HepG2 (cell line): ENCODE data around the gene SPSB1. TPM values are rescaled to one million over a fixed set of nuclear protein-coding genes. Genes with fewer than 3 reads are reported as not detected.

ENCODE experiments used
- ATAC-seq: fragments of 200-7000 bp; cut with Tn5 transposase; 3 replicates; pipeline ENCODE4 v1.9.1; 2020; ENCODE audit warnings: mild to moderate bottlenecking, moderate library complexity
- BruUV-seq: library from RNA; stranded (reverse); fragments of 400-500 nt; replicated peaks from 2 replicates; lab custom pipeline; 2021; lab: Mats Ljungman, UMichigan
- CTCF ChIA-PET: fragments of 300-600 bp; formaldehyde crosslinking; extraction: SDS; loops from one replicate; lab custom pipeline; 2021; ENCODE audit warnings: low total read pairs, inconsistent platforms, low intra/inter-chr PET ratio; lab: Yijun Ruan, JAX
- POLR2A ChIA-PET: fragments of 350-600 bp; sonication (Branson Sonifier 250); formaldehyde crosslinking; loops from one replicate; lab custom pipeline; 2020; ENCODE audit warnings: antibody characterized with exemption, inconsistent platforms; lab: Yijun Ruan, JAX
- DNase-seq: peaks from one replicate; pipeline ENCODE4 v3.0.0-alpha.2; 2015; ENCODE audit warnings: low spot score
- FAIRE-seq: peaks from 3 replicates; lab custom pipeline; 2011; peaks lifted over from hg19 to GRCh38; lab: Jason Lieb, UNC
- H2AFZ ChIP-seq: one replicate; pipeline ENCODE4 v1.6.1; 2011; ENCODE audit warnings: low read length, inconsistent platforms
- H3K27ac ChIP-seq: fragments of 300-600 bp; 3 replicates; pipeline ENCODE4 v1.8.0; 2011; ENCODE audit warnings: mixed run types, mild to moderate bottlenecking, mixed read lengths, low read length, inconsistent platforms; ENCODE audit not compliant: insufficient read depth; ENCODE audit errors: extremely low read length
- H3K27me3 ChIP-seq, 2 experiments: fragments of 200-600 bp in 1 of 2; 2 replicates in 1 of 2; 3 replicates in 1 of 2; pipeline versions ENCODE4 v1.6.0 to v1.8.0; 2011; ENCODE audit warnings: low read length in 2 of 2, mild to moderate bottlenecking in 2 of 2, moderate library complexity in 2 of 2, inconsistent platforms in 1 of 2; ENCODE audit not compliant: insufficient read depth in 2 of 2, control insufficient read depth in 1 of 2
- H3K36me3 ChIP-seq, 2 experiments: fragments of 200-600 bp in 1 of 2; replicated peaks in 1 of 2; 2 replicates in 1 of 2; 3 replicates in 1 of 2; pipeline versions ENCODE4 v1.5.1 to v1.8.0; 2011; ENCODE audit warnings: low read length in 2 of 2, inconsistent platforms in 1 of 2; ENCODE audit not compliant: insufficient read depth in 2 of 2, control insufficient read depth in 1 of 2
- H3K4me1 ChIP-seq: 2 replicates; pipeline ENCODE4 v1.5.1; 2012; ENCODE audit warnings: low read length, inconsistent platforms; ENCODE audit not compliant: insufficient read depth
- H3K4me2 ChIP-seq: 2 replicates; pipeline ENCODE4 v1.6.0; 2011; ENCODE audit warnings: low read depth, low read length, inconsistent platforms
- H3K4me3 ChIP-seq, 3 experiments: fragments of 200-600 bp in 1 of 3; sonication (generic), shearing (Covaris generic) in 1 of 3; replicated peaks in 1 of 3; 2 replicates each; pipeline ENCODE4 v1.5.1; 2011 to 2016; ENCODE audit warnings: low read length in 3 of 3, inconsistent platforms in 2 of 3, low read depth in 2 of 3, mild to moderate bottlenecking in 2 of 3, control low read depth in 1 of 3, mixed read lengths in 1 of 3; ENCODE audit not compliant: insufficient read depth in 1 of 3
- H3K79me2 ChIP-seq: one replicate; pipeline ENCODE4 v1.6.1; 2011; ENCODE audit warnings: low read length, inconsistent platforms; ENCODE audit not compliant: insufficient read depth
- H3K9ac ChIP-seq: 2 replicates; pipeline ENCODE4 v1.6.0; 2011; ENCODE audit warnings: mild to moderate bottlenecking, low read depth, low read length, inconsistent platforms; ENCODE audit not compliant: insufficient read depth
- H3K9me3 ChIP-seq: 2 replicates; pipeline ENCODE4 v1.5.1; 2012; ENCODE audit warnings: mild to moderate bottlenecking, low read length
- H4K20me1 ChIP-seq: 2 replicates; pipeline ENCODE4 v1.6.0; 2011; ENCODE audit warnings: inconsistent platforms, mild to moderate bottlenecking, low read length, moderate library complexity; ENCODE audit not compliant: insufficient read depth
- ATRX ChIP-seq: sonication (generic); formaldehyde crosslinking; IDR thresholded peaks from 2 replicates; pipeline ENCODE4 v1.4.0; 2020; ENCODE audit warnings: missing genetic modification reagents, borderline replicate concordance
- CEBPG ChIP-seq: IDR thresholded peaks from 2 replicates; pipeline ENCODE4 v1.6.1; 2016
- CREB1 ChIP-seq, 2 experiments: fragments of 450-650 bp in 1 of 2; IDR thresholded peaks; 2 replicates each; pipeline ENCODE4 v1.6.1; 2016 to 2017; ENCODE audit warnings: control low read depth in 1 of 2, mild to moderate bottlenecking in 1 of 2, missing compliant biosample characterization in 1 of 2, missing genetic modification characterization in 1 of 2
- FOXO4 ChIP-seq: sonication (generic); formaldehyde crosslinking; conservative IDR thresholded peaks from 2 replicates; pipeline ENCODE4 v1.8.1; 2023; ENCODE audit warnings: missing genetic modification reagents
- HMGA1 ChIP-seq: sonication (generic); formaldehyde crosslinking; conservative IDR thresholded peaks from 2 replicates; pipeline ENCODE4 v1.4.0; 2020; ENCODE audit warnings: missing genetic modification reagents
- KDM3A ChIP-seq: IDR thresholded peaks from 2 replicates; pipeline ENCODE4 v1.6.1; 2018; ENCODE audit warnings: low read depth, missing compliant biosample characterization
- SETDB1 ChIP-seq: sonication (generic); formaldehyde crosslinking; IDR thresholded peaks from 2 replicates; pipeline ENCODE4 v1.5.1; 2020; ENCODE audit warnings: missing genetic modification reagents, mild to moderate bottlenecking, borderline replicate concordance
- SOX6 ChIP-seq, 2 experiments: fragments of 450-650 bp in 1 of 2; sonication (generic) in 1 of 2; formaldehyde crosslinking in 1 of 2; IDR thresholded peaks; 2 replicates each; pipeline versions ENCODE4 v1.4.0 to v1.6.1; 2017 to 2020; ENCODE audit warnings: antibody characterized with exemption in 1 of 2, mild to moderate bottlenecking in 1 of 2, missing genetic modification reagents in 1 of 2
- SP5 ChIP-seq: IDR thresholded peaks from 2 replicates; pipeline ENCODE4 v1.6.1; 2016; ENCODE audit warnings: low read depth, borderline replicate concordance
- TAF1 ChIP-seq: sonication (generic); formaldehyde crosslinking; IDR thresholded peaks from 2 replicates; pipeline ENCODE4 v1.4.0; 2020; ENCODE audit warnings: missing genetic modification reagents
- ZNF160 ChIP-seq: sonication (generic); formaldehyde crosslinking; IDR thresholded peaks from 2 replicates; pipeline ENCODE4 v1.8.0; 2022; ENCODE audit warnings: mild to moderate bottlenecking, inconsistent platforms, missing genetic modification reagents
- ZNF33B ChIP-seq: sonication (generic); formaldehyde crosslinking; IDR thresholded peaks from 2 replicates; pipeline ENCODE4 v1.5.1; 2020; ENCODE audit warnings: mild to moderate bottlenecking, missing genetic modification reagents
- ZNF737 ChIP-seq: sonication (generic); formaldehyde crosslinking; IDR thresholded peaks from 2 replicates; pipeline ENCODE4 v1.5.0; 2020; ENCODE audit warnings: missing genetic modification reagents, mild to moderate bottlenecking, borderline replicate concordance
- ZNF773 ChIP-seq: sonication (generic); formaldehyde crosslinking; IDR thresholded peaks from 2 replicates; pipeline ENCODE4 v1.4.0; 2020; ENCODE audit warnings: missing genetic modification reagents, borderline replicate concordance
- ZSCAN30 ChIP-seq: sonication (generic); formaldehyde crosslinking; IDR thresholded peaks from 2 replicates; pipeline ENCODE4 v1.5.0; 2020; ENCODE audit warnings: mild to moderate bottlenecking, missing genetic modification reagents
- WGBS: methylation state at CpG from one replicate; pipeline ENCODE4 v1.1.6; 2017; ENCODE audit warnings: low lambda C conversion rate; 5-methylcytosine and 5-hydroxymethylcytosine counted together
- in situ Hi-C: cut with HindIII; loops from 2 replicates; pipeline ENCODE4 v1.10.0; 2017; ENCODE audit warnings: low pct_unique_long_range_greater_than_20kb; ENCODE audit not compliant: extremely low pct_ligation_motif_present
- intact Hi-C: fragments of 100-400 bp; cut with micrococcal nuclease; formaldehyde crosslinking; loops from one replicate; pipeline ENCODE4 v1.10.0; 2022; ENCODE audit not compliant: unreplicated experiment
- polyA plus RNA-seq, 8 experiments: library from polyadenylated mRNA; depleted of rRNA in 3 of 8; stranded (reverse) in 7 of 8; unstranded in 1 of 8; fragments of >200 nt; fragmentation: Illumina TruSeq in 4 of 8; extraction: Trizol in 4 of 8; gene quantifications; 2 replicates each; pipeline versions ENCODE4 v1.2.1 to v1.2.3, GENCODE V29; 2011 to 2016; ENCODE audit warnings: low read depth in 4 of 8, missing spikeins in 1 of 8, mixed read lengths in 1 of 8; ENCODE audit not compliant: insufficient read depth in 1 of 8
- total RNA-seq, 5 experiments: library from RNA; depleted of rRNA; stranded (reverse); fragments of >200 nt; fragmentation: Illumina TruSeq; extraction: Trizol; gene quantifications; 2 replicates each; pipeline ENCODE4 v1.2.3, GENCODE V29; 2016; ENCODE audit warnings: low read depth in 1 of 5

SPSB1 gene
- total and polyA plus RNA-seq, 2 of the 13 experiments (the other 11 are each of a cell fraction or from before 2014, with no cell fraction given), result 5.0 to 8.0 TPM

- intact Hi-C loops, result loop anchor here (2.0 kb wide), 1 partner anchor 23 kb away; no protein-coding TSS in a partner anchor
- peaks cover 2 to 9% of the 10 kb centered on the region in 2 experiments; a peak in 2 of 5 replicates for H3K36me3 ChIP-seq
- no peaks in the 10 kb centered on the region for H3K79me2 ChIP-seq
- FAIRE-seq, result no peak
- TF ChIP-seq FOXO4 (CRISPR knock-in tag), result no peak
- TF ChIP-seq CEBPG (CRISPR knock-in tag), result no peak
- TF ChIP-seq HMGA1, result no peak
- no peak for TF ChIP-seq SETDB1 (CRISPR knock-in tag)
- TF ChIP-seq ATRX (CRISPR knock-in tag), result no peak
- TF ChIP-seq SOX6 (IDR thresholded peaks at IDR 0.05), result no peak
- no peak for TF ChIP-seq SOX6 (CRISPR knock-in tag; IDR thresholded peaks at IDR 0.05)
- TF ChIP-seq TAF1 (CRISPR knock-in tag), result no peak
- no peak for TF ChIP-seq ZNF737 (CRISPR knock-in tag)
- TF ChIP-seq ZSCAN30, result no peak
- TF ChIP-seq CREB1 (IDR thresholded peaks at IDR 0.05), result no peak
- no peak for TF ChIP-seq CREB1 (CRISPR knock-in tag; IDR thresholded peaks at IDR 0.05)
- no peak for TF ChIP-seq ZNF160
- no peak for TF ChIP-seq ZNF33B (CRISPR knock-in tag)
- TF ChIP-seq SP5 (CRISPR knock-in tag), result no peak
- no peak for TF ChIP-seq ZNF773
- TF ChIP-seq KDM3A (CRISPR knock-in tag), result no peak
- ATAC-seq, result no peak
- no peaks in the 10 kb centered on the region for H4K20me1 ChIP-seq
- no peak overlapping the region for H3K4me2 ChIP-seq
- no peaks in the 10 kb centered on the region; the same call in 1 of the 2 replicates for H3K4me1 ChIP-seq
- ChIA-PET POLR2A (no interaction called here), CTCF (interaction anchor here (2.3 to 3.7 kb wide), 2 partner anchors 189 to 225 kb away, joined by 17 to 28 read pairs; no protein-coding TSS in a partner anchor)
- H3K27me3 ChIP-seq, result no peaks in the 10 kb centered on the region
- BruUV-seq, result no TSS peak
- H3K27ac ChIP-seq, result no peak overlapping the region
- H3K9me3 ChIP-seq, result no peaks in the 10 kb centered on the region
- no peak for DNase-seq
- no peak overlapping the region for H3K9ac ChIP-seq
- H2AFZ ChIP-seq, result no peak overlapping the region
- in situ Hi-C loops, result no loop called here
- H3K4me3 ChIP-seq, result no peak overlapping the region
- 98% methylated on average over 9 of the region's 12 CpGs for WGBS
Observed at GRCh38 chr1:9265968-9266367, 26.7 kb upstream of the SPSB1 start.
